Activated naive CD4-positive, alpha-beta T cell treated with anti-CD3 and anti-CD28 coated beads, Interleukin-2, amount 50 U/mL, for 72 hours (primary cell): ENCODE measurements around the gene RUNX1. TPM values are rescaled to one million over a fixed set of nuclear protein-coding genes. Genes with fewer than 3 reads are reported as not detected.

Source experiments
- ATAC-seq, 2 donors: fragments of 150-1000 bp; cut with Tn5 transposase; 2 replicates each; pipeline ENCODE4 v1.10.0; 2021; ENCODE audit warnings: mild to moderate bottlenecking in 2 of 2, moderate library complexity in 2 of 2
- DNase-seq, 2 donors: peaks; one replicate each; pipeline ENCODE4 v3.0.0; 2021 to 2022; ENCODE audit warnings: low spot score in 2 of 2
- H3K27ac Mint-ChIP-seq, 2 donors: one replicate each; pipeline ENCODE4 v1.8.0; 2022; ENCODE audit warnings: mild to moderate bottlenecking in 2 of 2, mixed read lengths in 2 of 2
- H3K36me3 Mint-ChIP-seq, 2 donors: one replicate each; pipeline ENCODE4 v1.8.0; 2022; ENCODE audit warnings: mixed read lengths in 2 of 2
- H3K9me3 Mint-ChIP-seq, 2 donors: one replicate each; pipeline ENCODE4 v1.8.0; 2022; ENCODE audit warnings: mixed read lengths in 2 of 2
- total RNA-seq, 2 donors: library from RNA; stranded (reverse); gene quantifications; one replicate each; pipeline ENCODE4 v1.2.3, GENCODE V29; 2022

Gene RUNX1
- total RNA-seq, 2 donors from 2014 or later, result 44.9 to 80.4 TPM

- Mint-ChIP-seq H3K27ac (peak overlapping the region; percentile 42 to 73), H3K36me3 (peaks cover 49 to 68% of the 10 kb centered on the region in 2 donors), H3K9me3 (no peaks in the 10 kb centered on the region)
- no peak for DNase-seq
- no peak for ATAC-seq
Observed at GRCh38 chr21:34861258-34861657, 187.8 kb downstream of the RUNX1 start.

DNA sequence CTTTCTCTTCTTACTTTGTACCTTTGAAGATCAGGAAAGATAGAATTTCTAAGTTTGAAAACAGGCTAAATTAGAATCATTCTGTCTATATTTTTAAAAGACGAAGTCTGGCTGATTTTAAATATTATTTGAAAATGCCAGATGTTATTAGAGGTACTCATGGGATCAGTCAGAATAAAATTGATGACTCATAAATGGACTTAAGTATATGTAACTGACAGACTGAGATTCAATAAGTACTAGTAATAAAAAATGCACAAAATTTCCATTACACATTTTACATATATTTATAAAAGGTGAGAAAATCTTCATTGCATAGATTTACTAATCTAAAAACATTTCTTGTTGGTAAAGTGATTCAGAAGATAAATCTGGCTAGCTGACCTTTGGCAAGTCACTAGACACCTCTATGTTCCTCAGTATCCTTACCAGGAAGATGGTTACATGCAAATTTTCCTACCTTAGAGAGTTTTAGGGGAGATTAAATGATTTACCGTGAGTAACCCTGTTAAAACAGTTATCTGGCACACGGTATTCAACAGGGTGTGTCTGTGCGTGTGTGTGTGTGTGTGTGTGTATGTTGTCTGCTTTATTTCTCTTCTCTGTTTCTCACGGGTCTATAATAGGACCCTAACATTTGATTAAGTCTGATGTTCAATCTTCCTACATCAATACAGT lies 189.0 kb downstream of the RUNX1 start:
- peak overlapping the region; percentile 42 to 52 for H3K27ac Mint-ChIP-seq
- no peaks in the 10 kb centered on the region for H3K9me3 Mint-ChIP-seq
- ATAC-seq (peak in 1 of 2 donors; percentile 60), DNase-seq (no peak)
- H3K36me3 Mint-ChIP-seq, result peaks cover 46 to 57% of the 10 kb centered on the region in 2 donors

DNA sequence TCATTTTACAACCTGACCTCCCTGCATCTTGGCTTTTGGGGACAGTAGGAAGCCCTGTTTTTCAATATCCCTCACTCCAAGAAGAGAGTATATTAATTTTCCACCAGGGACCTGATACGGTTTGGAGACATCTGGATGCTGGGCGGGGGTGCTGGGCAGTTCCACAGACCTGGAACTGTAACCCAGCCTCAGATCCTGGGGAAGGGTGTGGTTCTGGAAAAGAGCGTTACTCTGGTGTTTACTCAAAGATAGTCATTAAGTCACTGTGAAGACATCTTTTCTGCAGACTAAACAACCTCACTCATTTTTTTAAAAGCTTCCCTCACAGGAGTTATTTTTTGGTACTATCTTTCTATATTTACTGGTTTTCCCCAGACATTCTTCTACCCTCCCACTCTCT lies 190.5 kb downstream of the RUNX1 start:
- DNase-seq, result no peak
- Mint-ChIP-seq H3K27ac (peak overlapping the region; percentile 74 to 78), H3K36me3 (peaks cover 38 to 56% of the 10 kb centered on the region in 2 donors)

DNA sequence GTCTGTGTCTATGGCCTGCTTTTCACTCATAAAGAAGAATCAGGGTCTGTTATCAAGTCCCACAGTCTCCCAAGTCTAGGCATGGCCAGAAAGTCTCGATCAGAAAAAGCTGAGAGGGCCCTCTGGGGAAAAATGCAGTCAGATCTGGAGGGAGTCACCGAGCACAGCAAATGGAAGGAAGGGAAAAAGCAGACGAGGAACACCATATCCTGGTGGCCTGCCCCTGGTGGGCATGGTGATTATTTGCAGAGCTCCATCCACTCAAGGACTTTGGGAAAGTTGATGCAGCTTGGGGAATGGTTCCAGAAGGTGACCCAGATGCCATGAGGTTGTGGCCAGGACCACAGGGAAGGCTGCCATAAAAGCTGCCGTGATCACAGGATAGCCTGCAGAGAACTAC lies 191.2 kb downstream of the RUNX1 start:
- H3K9me3 Mint-ChIP-seq, result no peaks in the 10 kb centered on the region
- ATAC-seq (no peak), DNase-seq (no peak)
- peak overlapping the region in 1 of 2 donors; percentile 77 for H3K27ac Mint-ChIP-seq
- H3K36me3 Mint-ChIP-seq, result peaks cover 38 to 50% of the 10 kb centered on the region in 2 donors

More for the DNA sequence above, 190.5 kb downstream of the RUNX1 start:
- no peaks in the 10 kb centered on the region for H3K9me3 Mint-ChIP-seq
- ATAC-seq, result no peak

DNA sequence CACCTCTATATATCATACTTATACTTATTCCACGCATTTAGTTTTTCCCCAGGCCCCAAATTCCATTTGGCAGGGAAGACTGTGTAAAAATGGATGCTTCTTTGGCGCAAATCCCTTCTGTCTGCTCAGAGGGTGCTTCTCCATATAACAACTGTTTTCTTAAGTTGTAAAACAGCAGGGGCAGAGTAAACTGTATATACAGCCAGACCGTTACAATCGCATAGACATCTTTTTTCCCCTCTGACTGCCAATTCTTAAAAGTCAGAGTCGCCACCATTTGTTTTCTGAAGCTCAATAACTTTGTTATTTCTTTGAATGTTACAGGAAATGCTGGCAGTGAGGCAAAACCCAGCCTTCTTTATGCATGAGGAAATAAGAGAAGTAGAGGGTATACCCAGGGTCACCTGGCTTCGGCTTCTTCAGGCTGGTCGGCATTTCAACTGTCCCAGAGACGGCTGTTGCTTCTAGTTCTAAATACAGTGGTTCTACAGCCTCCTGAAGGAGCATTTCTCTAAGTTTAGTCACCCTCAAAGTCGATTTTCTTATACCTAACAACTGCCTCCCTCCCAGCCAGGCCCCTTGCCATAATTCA lies 191.9 kb downstream of the RUNX1 start:
- DNase-seq, result no peak
- H3K36me3 Mint-ChIP-seq, result peaks cover 32 to 48% of the 10 kb centered on the region in 2 donors
- peak overlapping the region in 1 of 2 donors; percentile 77 for H3K27ac Mint-ChIP-seq
- H3K9me3 Mint-ChIP-seq, result no peaks in the 10 kb centered on the region
- no peak for ATAC-seq

- H3K27ac Mint-ChIP-seq, result peak overlapping the region in 1 of 2 donors; percentile 46
- ATAC-seq (peak in 1 of 2 donors; percentile 55), DNase-seq (no peak)
- H3K36me3 Mint-ChIP-seq, result peaks cover 26 to 37% of the 10 kb centered on the region in 2 donors
- no peaks in the 10 kb centered on the region for H3K9me3 Mint-ChIP-seq
Observed at GRCh38 chr21:34852448-34852847, 196.7 kb downstream of the RUNX1 start.

- ATAC-seq (no peak), DNase-seq (no peak)
- Mint-ChIP-seq H3K36me3 (peaks cover 21 to 41% of the 10 kb centered on the region in 2 donors), H3K9me3 (no peaks in the 10 kb centered on the region), H3K27ac (no peak overlapping the region)
Observed at GRCh38 chr21:34850166-34850690, 198.9 kb downstream of the RUNX1 start.

GRCh38 chr21:34846601-34847112 lies 202.4 kb downstream of the RUNX1 start:
- Mint-ChIP-seq H3K36me3 (peaks cover 16 to 34% of the 10 kb centered on the region in 2 donors), H3K27ac (peak overlapping the region in 1 of 2 donors; percentile 68), H3K9me3 (no peaks in the 10 kb centered on the region)
- ATAC-seq (no peak), DNase-seq (no peak)

DNA sequence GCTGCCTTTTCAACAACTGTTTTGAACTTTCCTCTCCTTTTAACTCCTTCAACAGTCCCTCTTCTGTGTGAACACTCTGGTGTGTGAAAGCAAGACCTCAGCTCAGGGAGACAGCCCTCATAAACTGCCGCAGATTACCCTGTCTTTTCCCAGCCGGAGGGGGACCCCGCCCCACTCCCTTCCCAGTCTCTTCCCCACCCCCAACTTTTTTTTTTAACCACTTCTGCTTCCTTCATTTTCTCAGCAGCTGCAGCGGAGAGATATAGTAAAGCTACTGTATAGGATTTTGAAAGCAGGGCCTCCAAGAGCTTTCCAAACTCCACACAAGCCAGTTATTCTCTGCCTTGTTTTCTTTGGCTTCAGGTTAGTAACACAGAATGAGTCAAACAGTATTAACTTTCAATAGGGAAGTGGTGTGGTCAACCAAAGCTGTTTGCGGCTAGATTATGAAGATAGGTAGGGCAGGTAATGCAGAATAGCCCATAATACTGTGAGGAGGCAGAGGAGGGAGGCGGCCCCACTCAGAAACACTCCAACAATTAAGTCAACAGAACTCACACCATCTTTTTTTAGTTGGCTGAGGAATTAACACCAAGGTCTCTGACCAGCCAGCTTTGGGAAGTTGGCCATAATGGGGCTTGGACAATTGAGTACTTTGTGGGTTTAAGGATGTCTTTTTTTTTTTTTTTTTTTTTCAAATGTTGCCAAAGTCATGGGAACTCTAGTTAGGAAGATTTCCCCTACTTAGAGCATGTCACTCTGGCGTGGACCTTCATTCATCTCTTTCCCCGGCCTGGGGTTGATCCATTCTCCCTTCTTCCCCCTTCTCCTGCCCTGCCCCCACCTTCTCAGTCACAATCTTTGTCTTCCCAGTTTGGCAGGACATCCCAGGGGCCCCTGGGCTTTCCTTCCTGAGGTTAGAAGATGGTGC lies 203.3 kb downstream of the RUNX1 start:
- DNase-seq, result no peak
- H3K9me3 Mint-ChIP-seq, result no peaks in the 10 kb centered on the region
- peaks cover 7 to 25% of the 10 kb centered on the region in 2 donors for H3K36me3 Mint-ChIP-seq
- ATAC-seq, result peak; percentile 77 to 89
- H3K27ac Mint-ChIP-seq, result peak overlapping the region; percentile 68 to 79

DNA sequence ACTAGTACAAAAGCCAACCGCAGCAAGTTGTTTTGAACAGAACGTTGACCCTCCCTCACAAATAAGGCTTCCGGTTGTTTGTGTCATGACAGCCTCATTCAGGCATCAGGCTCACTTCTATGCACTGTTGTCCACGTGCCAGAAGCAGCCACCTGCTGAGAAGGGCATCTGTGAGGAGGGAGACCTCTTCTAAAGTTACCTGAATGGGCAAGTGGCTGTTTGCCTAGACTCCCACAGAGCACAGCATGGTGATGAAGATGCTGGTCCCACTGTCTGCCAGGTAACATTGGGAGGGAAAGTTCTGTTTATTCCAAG lies 204.2 kb downstream of the RUNX1 start:
- H3K9me3 Mint-ChIP-seq, result no peaks in the 10 kb centered on the region
- H3K36me3 Mint-ChIP-seq, result peaks cover 9 to 23% of the 10 kb centered on the region in 2 donors
- ATAC-seq (no peak), DNase-seq (no peak)
- peak overlapping the region; percentile 68 to 79 for H3K27ac Mint-ChIP-seq

GRCh38 chr21:34844013-34844923 lies 204.8 kb downstream of the RUNX1 start:
- Mint-ChIP-seq H3K27ac (peak overlapping the region; percentile 68 to 79), H3K36me3 (peaks cover 15 to 23% of the 10 kb centered on the region in 2 donors), H3K9me3 (no peaks in the 10 kb centered on the region)
- peak in 1 of 2 donors; percentile 30 for ATAC-seq
- no peak for DNase-seq

DNA sequence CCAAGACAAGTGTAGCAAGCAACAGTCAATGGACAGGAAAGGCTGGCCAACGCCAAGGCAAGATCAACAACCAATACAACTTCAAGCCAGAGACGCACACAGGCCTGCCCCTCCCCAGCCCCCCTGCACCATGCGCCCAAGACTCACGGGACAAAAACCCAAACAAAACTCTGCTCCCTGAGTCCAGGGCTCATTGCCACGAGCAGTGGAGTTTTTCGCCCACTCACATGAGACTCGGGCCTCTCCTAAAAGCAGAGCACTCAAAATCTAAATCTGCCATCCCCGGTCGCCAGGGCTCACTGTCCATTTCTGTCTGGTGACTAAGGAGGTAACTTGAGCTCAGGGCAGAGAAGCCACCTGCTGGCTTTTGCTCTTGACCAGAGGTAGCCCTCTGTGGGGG lies 205.5 kb downstream of the RUNX1 start:
- DNase-seq (no peak), ATAC-seq (no peak)
- Mint-ChIP-seq H3K36me3 (peaks cover 19 to 23% of the 10 kb centered on the region in 2 donors), H3K27ac (no peak overlapping the region), H3K9me3 (no peaks in the 10 kb centered on the region)

- H3K36me3 Mint-ChIP-seq, result peaks cover 24 to 31% of the 10 kb centered on the region in 2 donors
- ATAC-seq (no peak), DNase-seq (no peak)
- no peaks in the 10 kb centered on the region for H3K9me3 Mint-ChIP-seq
- no peak overlapping the region for H3K27ac Mint-ChIP-seq
Observed at GRCh38 chr21:34841154-34841553, 207.9 kb downstream of the RUNX1 start.

DNA sequence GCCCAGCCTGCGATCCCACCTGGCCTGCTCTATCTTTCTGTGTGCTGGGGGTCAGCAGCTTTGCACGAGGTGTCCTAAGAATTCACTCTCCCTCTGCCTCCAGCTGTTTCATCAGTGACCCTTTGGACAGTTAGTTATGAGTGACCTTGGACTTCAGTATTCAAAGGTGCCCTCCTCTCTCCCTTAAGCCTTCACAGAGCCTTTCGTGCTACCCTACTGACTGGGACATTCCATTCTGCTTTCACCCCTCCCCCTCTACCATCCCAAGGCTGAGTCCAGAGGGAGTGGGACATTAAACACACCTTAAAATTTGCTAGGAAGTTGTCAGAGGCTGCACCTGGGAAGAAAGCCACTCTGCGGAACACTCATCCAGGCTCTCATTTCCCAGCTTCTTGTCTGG lies 208.4 kb downstream of the RUNX1 start:
- Mint-ChIP-seq H3K9me3 (no peaks in the 10 kb centered on the region), H3K27ac (peak overlapping the region in 1 of 2 donors; percentile 45), H3K36me3 (peaks cover 28 to 32% of the 10 kb centered on the region in 2 donors)
- DNase-seq (no peak), ATAC-seq (no peak)

DNA sequence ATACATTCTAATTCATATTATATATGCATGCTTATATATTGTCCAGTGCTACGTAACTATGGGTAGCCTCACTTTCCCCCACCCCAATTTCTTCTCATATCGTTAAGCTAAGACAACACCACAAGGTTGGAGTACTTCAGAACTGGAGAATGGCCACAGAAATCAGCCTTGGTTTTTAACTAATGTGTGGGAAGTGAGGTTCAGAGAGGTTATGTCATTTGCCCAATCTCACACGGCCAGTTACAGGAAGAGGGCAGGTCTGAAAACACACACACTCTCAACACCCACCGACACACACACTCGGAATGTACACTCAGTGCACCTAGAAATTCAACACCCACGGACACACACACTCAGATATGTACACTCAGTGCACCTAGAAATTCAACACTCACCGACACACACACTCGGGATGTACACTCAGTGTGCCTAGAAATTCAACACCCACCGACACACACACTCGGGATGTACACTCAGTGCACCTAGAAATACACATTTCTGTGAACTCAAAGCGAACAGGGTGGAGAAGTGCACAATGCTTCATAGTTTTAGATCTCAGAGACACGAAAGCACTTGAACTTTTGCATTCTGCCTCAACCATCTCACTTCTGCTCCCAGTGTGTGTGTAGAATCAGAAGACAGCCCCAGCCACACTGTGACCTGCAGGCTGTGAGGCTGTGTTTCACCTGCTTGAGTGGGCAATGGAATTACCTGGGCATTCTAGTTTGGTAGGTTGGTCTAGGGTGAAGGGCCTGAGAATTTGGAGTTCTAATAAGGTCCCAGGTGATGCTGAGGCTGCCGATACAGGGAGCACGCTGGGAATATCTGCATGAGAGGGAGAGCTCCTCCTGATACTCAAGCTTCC lies 209.9 kb downstream of the RUNX1 start:
- Mint-ChIP-seq H3K27ac (no peak overlapping the region), H3K36me3 (peaks cover 23 to 25% of the 10 kb centered on the region in 2 donors), H3K9me3 (no peaks in the 10 kb centered on the region)
- DNase-seq, result no peak
- ATAC-seq, result no peak
